Activated CD8-positive, alpha-beta memory T cell treated with anti-CD3 and anti-CD28 coated beads for 48 hours (primary cell): ENCODE results near the gene PFDN4.
A peak's percentile ranks its signal among the peaks of the same experiment; 100 is the strongest.

Source experiments
- DNase-seq, 3 experiments: peaks; one replicate each; pipeline ENCODE4 v3.0.0-alpha.2; 2020; ENCODE audit warnings: low read depth in 2 of 3, low spot score in 2 of 3

PFDN4 gene

DNA sequence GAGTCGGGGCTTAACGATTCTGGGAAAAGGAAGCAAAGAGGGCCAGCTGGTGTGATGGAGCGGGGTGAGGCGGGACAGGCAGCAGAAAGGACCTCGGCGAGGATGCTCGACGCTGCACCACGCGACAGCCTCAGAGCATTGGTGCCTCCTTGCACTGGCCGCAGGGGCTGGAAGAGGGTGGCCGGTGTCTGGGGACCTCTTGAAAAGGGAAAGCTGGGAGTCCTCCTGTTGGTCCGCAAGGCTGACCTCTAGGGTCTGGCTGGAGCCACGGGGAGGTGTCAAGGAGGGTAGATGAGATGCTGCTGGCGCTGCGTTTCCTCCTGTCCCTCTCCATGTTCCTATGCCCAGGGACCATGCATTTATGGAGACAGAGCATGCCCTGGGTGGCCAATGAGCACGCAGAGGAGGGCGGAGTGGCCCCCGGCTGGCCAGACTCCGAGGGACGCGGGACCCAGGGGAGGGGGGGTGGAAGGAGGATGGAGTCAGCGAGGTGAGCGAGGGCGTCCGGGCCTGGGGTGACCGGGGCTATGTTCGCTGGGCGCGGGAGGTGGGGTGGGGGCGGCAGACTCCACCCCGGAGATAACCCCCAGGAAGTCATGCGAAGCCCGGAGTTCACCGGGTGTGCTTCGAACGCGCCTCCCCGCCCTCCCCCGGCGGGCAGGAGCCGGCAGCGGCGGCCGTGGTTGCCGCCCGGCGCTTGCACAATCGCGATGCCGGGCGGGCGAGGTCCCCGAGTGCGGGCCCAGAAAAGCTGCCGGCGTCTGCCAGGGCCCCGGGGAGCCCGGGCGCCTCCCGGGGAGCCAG lies 34.0 kb upstream of the PFDN4 start, which contains the start of gene CYP24A1:
TSS of gene CYP24A1 (minus strand) at position 334 of the 804 bp plus-strand sequence. CDS start 407 bp downstream, outside the sequence.
- DNase-seq, result no peak

DNA sequence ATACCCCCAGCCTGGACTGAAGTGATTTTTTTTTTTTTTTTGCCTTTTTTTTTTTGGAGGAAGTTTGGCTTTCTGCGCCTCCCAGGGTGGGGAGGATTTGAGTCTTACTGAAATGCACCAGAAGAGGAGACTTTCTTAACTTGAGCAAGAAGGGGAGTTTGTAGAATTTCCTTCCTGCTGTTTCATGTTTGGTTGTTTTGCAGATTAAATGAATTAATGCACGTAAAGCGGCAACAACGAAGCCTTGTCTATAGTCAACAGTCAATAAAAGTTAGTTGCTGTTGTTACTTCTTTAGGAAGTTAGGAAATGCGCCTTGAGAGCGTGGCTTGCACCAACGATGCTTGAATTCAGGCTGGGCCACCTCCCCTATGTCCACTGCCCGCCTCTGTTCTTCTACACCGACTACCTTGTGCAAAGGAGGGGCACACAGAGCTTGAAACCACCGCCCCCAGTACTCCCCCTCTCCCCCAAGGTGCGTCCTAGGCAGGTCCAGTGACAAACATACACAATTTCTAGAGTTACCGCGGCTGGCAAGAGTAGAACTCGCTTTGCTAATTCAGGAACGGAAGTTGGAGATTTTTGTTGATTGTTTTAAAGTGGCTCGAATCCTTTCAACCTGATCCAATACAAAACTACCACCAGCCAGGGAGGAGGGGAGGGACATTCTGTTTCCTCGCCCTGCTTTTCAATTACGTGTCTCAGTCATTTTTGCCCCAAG lies 33.3 kb upstream of the PFDN4 start:
- no peak for DNase-seq

- no peak for DNase-seq
These were observed 31.3 kb upstream of the PFDN4 start for GRCh38 chr20:54176610-54177009.

DNA sequence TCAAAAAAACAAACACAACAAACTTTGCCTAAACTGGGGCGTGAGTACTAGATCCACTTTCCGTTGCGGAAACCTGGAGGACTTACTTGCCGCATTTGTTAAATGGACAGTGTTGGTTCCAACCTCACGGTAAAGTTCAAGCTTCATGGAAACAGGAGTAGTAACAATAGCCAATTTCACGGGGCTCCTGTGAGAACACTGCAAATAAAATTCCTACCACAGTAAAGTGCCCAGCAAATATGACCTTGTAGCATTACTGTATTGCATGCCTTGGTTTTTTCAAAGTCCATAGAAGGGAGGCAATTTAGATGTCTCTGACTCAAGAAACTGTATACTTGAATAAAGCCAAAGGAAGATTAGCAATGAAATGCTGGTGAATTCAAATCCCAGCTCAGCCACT lies 30.5 kb upstream of the PFDN4 start:
- DNase-seq, result no peak

GRCh38 chr20:54178256-54178655 lies 29.6 kb upstream of the PFDN4 start:
- no peak for DNase-seq

DNA sequence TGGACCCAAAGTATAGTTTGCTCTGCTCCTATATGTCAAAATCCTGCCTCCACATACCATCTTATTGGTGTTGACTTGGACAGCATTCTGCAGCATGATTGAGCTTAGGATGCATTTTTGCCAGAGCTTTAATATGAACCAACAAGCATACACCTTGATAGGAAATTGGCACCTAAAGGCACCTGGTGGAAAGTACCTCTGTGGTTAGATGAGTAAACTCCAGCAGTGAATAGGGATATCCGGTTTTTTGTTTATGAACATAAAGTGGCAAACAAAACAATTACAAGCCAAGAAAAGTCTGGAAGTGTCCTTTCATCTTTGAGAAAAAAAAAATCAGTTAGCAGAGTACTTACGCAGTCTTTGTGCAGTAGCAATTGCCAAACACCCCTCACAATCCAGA lies 27.9 kb upstream of the PFDN4 start:
- no peak for DNase-seq

- DNase-seq, result no peak
These were observed 27.0 kb upstream of the PFDN4 start for GRCh38 chr20:54180931-54181330.

- DNase-seq, result no peak
These were observed 23.8 kb upstream of the PFDN4 start for GRCh38 chr20:54184071-54184470.

DNA sequence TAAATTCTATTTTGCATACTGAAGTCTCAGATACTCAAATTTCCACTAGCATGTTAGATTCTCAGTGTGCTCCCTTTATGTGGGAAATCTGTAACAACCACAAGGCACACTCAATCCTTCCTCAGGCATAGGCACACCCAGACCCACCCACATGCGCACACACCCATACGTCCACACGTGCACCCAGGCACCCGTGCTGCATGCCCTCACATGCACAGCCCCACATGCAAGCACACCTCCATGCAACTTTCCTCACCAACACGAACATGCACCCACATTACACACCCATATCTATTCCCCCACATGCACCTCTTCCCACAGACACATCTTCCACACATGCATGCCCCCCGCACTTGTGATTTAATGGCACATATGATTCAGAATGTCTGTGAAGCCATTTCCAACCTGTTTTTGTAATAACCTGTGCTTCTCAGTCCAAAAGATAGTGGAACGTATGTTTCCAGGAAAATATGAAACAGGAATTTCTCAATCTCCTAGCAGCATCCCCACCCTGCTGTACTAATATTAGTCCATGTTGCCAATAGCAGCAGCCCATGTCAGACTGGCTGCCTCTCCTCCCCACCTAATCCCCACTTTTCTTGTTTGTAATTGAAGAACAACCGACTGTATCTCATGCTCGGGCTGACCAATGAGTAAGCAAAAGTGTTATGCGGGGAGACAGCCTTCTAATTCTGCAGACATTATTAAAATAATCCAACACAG lies 22.8 kb upstream of the PFDN4 start:
- DNase-seq, result no peak

DNA sequence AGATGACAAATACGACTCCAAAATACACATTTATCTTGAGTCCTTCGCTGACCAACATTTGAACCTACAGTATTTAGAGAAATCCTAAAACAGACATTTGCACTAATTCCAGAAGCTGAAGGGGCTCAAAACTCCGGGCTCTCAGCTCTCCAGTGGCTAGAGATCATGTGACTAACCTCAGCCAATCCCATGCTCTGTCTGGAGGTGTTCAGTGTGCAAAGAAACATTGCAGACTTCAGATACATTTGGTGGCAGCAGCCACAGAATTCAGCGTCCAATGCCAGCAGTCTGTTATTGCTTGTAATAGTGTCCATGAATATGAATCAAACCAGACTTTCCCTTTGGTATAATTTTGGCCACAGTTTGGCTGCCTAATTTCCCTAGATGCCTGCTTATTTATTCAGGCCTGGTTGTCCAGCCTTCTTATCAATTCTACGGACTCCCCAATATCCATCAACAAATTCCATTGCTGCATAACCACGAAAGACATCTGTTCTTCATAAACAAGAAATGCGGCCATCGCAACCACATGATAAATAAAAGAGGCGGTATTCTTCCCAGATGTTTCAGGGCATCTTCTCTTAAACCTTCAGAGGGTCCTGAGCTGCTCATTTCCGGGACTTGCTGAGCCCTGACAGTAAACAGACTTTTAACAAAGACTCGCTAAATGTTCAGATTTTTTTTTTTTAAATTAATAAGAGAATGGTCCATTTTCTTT lies 19.6 kb upstream of the PFDN4 start:
- DNase-seq, result no peak

DNA sequence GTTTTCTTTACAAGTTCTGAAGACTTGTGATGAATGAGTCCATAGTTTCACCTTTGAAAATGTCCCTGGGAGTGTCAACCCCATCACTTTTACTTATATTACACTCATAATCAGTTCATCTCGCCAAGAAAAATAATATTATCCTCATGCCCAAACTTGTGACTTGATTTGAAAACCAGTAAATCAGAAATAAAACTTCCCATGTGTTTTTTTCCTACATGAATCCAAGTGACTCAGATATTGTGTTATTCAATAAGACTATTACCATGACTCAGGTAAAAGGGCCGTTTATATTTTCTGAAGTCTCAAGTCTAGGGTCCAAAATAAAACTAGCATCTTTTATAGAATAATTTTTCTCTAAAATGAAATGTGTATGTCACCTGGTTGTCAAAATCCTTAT lies 18.3 kb upstream of the PFDN4 start:
- no peak for DNase-seq

- no peak for DNase-seq
These were observed 17.7 kb upstream of the PFDN4 start for GRCh38 chr20:54190217-54190616.

- DNase-seq, result no peak
These were observed 14.1 kb upstream of the PFDN4 start for GRCh38 chr20:54193817-54194216.

DNA sequence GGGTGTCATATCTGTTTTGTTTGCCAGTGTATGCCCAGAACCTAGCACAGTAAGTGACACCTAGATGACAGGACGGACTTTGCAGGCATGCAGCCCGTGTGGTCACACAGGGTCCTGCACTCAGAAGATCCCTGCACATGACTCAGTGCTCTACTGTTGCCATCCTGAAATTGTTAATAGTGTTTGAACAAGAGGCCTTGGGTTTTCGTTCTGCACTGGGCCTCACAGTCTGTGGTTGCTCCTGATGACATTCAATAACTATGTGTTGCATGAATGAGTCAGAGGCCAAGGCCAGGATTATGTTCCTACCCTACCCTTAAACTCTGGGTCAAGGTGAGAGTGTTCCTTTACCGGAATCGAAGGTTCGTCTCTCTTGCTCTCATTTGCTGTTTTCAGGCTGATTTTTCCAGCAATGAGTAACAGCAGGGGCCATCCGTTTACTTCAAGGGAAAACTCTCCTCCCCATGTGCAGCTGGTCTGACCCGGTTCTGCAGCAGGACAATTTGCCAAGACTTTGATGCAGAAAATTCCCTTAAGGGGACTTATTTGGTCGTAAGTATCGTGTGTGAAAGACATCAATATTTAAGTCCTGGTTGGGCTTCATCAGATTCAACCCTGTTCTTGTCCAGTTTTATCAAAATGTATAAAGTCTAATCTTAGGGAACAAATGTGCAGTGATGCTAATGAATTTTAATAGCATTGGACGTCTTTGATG lies 13.0 kb upstream of the PFDN4 start:
- no peak for DNase-seq

- no peak for DNase-seq
These were observed 12.1 kb upstream of the PFDN4 start for GRCh38 chr20:54195483-54196472.

GRCh38 chr20:54197621-54198604 lies 10.0 kb upstream of the PFDN4 start:
- DNase-seq, result no peak

DNA sequence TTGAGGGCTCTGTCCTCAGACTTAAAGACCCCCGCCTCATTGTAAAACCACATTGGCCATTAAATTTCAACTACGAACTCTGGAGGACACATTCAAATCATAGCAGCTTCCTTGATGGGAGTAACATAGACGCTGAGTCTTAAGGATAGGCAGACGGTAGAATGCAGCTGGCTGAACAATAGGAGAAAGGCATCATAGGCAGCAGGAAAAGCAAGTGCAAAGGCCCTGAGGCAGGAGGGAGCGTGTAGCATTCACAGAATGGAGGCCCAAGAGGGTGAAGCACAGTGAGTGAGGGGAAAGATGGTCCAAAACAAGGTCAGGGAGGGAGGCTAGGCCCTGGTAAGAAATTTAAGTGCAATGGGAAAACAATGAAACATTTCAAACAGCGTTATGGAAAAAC lies 8.6 kb upstream of the PFDN4 start:
- DNase-seq, result no peak

- peak in 2 of 3 experiments; percentile 32 to 45 for DNase-seq
These were observed 8.1 kb upstream of the PFDN4 start for GRCh38 chr20:54199721-54200176.
